NCI-H1105 (cell line): ENCODE measurements around the gene GDF15.
"Not testable (repeated sequence)": the region's sequence is repeated elsewhere in the genome, so short reads cannot be mapped to it uniquely, and the experiment has no call there.

ENCODE experiments used
- DNase-seq: peaks from one replicate; lab custom pipeline; 2025; lab: John Stamatoyannopoulos, UW

The GDF15 gene

DNA sequence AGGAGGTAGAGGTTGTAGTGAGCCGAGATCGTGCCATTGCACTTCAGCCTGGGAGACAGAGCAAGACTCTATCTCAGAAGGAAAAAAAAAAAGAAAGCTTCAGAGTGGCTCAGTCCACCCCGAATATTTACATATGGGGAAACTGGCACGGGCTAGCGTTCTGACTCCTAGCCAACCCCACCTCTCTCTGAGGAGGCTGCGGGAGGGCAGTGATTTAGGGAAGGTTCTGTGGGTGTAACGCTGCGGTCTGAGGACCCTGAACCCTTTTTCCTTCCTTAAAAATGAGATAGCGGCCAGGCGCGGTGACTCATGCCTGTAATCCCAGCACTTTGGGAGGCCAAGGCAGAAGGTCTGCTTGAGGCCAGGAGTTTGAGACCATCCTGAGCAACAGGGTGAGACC lies 6.5 kb downstream of the GDF15 start:
- DNase-seq, result no peak

DNA sequence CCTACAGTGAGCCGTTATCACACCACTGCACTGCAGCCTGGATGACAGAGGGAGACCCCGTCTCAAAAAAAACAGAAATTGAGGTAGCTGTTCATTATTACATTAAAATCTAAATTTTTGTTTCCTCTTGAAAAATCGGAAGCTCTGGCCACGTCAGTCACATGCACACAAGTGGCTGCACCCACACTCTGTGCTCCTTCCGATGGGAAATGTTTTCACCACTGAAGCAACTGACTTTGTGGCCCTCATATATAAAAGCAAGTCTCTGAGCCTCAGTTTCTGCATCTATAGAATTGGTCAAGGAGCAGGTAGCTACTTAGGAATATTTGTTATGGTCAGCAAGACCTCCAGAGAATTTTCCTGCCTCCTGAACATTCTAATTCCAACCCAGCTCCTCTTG lies 7.0 kb downstream of the GDF15 start:
- DNase-seq, result no peak

- no peak for DNase-seq
Observed at GRCh38 chr19:18393836-18394235, 7.9 kb downstream of the GDF15 start.

DNA sequence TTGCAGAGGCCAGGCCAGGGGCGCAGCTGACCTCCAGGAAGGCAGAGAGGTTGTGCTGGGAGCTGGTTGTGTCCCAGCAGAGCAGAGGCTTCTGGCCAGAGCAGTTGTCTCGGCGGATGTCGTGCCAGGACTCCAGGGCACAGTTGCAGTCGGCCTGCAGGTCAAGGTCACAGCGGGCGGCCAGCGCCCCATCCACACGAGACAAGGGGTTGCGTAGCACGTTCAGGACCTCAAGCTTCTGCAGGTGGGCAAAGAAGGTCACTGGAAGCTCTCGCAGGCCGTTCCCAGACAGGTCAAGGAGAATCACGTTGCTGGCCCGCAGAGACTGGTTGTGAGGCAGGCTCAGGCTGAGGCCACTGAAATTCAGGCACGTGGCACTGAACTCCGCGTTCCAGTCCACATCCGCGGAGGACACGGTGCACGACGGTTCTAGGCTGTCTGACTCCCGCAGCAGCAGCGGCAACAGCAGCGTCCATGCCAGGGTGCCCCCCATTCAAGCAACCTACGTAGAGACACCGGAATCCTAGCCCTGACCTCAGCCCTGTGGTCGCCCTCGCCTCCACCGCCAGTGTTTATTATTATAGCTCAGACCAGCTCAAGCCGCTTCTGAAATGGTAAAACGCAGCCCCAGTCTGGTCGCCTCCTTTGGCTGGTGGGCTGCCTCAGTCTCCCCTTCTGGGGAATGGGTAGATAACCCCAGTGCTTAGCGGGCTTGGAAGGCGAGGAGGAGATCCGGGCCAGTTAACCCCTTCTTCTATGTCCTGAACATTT lies 10.7 kb downstream of the GDF15 start:
- no peak for DNase-seq

GRCh38 chr19:18397242-18398202 lies 11.6 kb downstream of the GDF15 start, which contains the start of gene LRRC25:
Gene LRRC25 (minus strand): TSS chr19:18397622. CDS start chr19:18396963, 659 bp downstream.
- no peak for DNase-seq

DNA sequence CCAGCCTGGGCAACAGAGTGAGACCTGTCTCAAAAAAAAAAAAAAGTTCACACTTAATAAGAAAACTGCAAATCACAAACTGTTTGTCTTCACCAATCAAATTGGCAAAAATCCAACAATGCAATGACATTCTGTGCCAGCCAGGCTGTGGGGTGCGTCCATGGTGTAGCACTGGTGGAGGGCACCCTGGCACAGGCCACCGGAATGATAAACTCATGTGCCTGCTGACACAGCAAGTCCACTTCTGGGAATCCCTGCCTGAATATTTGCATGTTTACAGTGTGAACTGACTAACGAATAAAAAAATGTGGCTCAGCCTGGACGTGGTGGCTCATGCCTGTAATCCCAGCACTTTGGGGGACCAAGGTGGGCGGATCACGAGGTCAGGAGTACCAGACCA lies 13.1 kb downstream of the GDF15 start:
- DNase-seq, result no peak

- DNase-seq, result no peak
Observed at GRCh38 chr19:18401580-18402112, 15.7 kb downstream of the GDF15 start.

- not testable (repeated sequence) for DNase-seq
Observed at GRCh38 chr19:18402455-18403248, 16.7 kb downstream of the GDF15 start.

- DNase-seq, result not testable (repeated sequence)
Observed at GRCh38 chr19:18405754-18406153, 19.8 kb downstream of the GDF15 start.

DNA sequence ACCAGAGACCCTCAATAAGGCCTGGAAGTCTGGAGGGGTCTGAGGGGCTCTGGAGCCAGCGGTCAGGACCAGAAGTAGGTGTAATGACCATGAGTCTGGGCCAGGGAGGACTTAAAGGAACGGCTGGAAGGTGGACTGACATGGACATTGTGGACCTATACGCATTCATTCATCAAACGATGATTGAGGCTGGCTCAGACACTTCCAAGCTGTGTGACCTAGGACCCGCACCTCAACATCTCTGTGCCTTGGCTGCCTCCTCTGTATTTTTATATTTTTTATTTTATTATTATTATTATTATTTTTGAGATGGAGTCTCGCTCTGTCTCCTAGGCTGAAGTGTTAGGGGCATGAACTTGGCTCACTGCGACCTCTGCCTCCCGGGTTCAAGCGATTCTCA lies 20.8 kb downstream of the GDF15 start:
- no peak for DNase-seq

DNA sequence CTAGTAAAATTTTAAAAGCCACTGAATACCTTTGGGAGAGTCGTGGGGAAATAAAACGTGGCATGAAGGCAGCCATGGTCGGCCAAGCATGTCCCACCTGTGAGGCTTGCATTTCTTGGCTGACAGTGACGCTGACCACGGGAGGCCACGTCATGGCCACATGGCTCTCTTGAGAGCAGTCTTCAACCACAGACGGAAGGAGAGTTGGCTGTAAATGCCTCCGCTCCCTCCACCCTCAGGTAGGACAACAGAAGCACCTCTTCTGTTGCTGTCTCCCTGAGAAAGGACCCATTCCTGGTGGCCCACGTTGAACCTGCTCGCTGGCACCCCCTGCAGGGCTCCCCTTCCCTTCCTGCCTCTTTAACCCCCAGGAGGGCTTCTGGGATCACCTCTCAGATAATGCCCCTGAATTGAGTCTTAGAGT lies 22.1 kb downstream of the GDF15 start:
- no peak for DNase-seq

GRCh38 chr19:18412610-18413239 lies 26.8 kb downstream of the GDF15 start:
- DNase-seq, result no peak

GRCh38 chr19:18414504-18415177 lies 28.7 kb downstream of the GDF15 start:
- DNase-seq, result peak; percentile 44

DNA sequence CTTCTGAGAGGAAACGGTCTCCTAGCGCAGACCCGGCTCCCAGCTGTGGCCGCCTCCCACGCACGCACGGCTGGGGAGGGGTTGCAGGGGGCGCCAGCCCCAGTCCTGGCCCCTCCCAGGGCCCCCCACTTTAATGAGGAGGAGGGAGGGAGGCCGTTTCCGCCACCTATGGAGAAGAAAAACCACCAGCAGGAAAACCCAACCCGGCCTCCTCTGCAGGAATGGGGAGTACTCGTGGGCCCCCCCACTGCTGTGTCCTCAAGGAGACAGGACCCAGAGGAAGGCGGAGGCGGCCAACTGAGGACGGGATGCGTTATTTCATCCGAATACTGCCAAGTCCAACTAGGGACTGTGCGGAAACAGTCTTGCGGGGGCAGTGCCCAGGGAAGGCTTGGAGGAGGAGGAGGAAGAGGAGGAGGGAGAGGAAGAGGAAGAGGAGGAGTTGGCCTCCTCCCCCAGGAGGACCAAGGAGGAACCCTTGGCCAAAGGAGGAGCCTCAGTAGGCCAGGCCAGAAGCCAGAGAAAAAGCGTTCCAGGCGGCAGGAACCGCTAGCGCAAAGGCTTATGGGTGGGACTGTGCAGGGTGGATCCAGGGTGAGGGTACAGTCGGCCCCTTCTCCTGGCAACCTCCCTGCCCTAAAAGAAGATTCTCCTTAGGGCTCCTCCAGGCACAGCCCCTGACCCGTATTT lies 29.4 kb downstream of the GDF15 start:
- DNase-seq, result no peak

GRCh38 chr19:18416778-18417249 lies 30.9 kb downstream of the GDF15 start:
- DNase-seq, result peak; percentile 77

GRCh38 chr19:18417250-18418028 lies 31.5 kb downstream of the GDF15 start:
- DNase-seq, result no peak

DNA sequence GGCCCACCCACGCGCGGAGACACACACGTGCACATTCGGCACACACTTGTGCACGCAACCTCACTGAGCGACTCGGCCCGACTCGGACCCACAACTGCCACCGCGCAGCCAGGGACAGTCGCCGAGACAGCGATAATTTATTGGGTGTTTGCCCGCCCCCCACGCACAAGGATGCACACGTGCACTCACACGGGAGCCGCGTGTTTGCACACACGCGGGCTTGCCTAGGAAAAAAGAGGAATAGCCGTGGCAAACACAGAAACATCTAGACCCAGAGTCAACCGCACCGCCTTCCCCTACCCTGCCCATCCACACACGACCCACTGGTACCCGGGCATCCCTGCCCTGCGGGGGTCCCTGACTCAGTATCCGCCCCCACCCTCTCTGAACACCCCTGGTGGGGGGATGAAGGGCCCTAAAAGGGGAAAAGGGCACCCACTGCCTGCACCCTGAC lies 32.1 kb downstream of the GDF15 start:
- no peak for DNase-seq

DNA sequence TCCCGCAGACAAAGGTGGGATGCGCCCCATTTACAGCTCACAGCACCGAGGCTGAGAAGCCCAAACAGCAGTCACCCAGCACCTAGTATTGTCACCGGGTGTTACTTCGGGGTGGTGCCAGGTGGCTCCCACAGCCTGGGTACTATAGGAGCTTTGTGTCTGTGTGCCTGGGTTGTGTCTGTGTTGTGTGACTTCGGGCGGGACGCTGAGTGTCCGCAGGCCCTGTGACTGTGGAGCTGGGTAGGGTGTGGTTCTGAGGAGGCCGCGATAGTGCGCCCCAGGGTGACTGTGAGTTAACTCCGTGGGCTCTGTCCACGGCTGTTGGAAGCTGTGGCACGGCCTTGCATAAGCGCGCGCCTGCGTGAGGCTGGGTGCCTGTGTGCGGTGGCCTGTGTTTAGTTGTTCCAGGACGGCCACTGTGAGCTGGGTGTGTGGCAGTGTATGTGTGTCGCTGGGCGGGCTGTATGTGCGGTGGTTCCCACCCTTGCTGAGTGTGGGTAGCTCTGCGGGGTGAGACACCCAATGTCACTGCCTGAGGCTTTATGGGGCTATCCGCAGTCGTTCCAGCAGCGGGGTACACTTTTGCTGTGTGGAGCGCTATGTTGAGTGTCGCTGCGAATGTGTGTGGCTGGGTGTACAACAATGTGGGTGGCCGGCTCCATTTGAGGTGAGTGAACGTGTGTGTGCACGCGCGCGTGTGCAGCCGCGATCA lies 32.7 kb downstream of the GDF15 start:
- DNase-seq, result no peak
